HepG2 (cell line): ENCODE results near the gene KHK. TPM values are rescaled to one million over a fixed set of nuclear protein-coding genes. Genes with fewer than 3 reads are reported as not detected.

Experiments
- AHR ChIP-seq: IDR thresholded peaks from 2 replicates; pipeline ENCODE4 v1.6.1; 2018; ENCODE audit warnings: missing genetic modification reagents, missing compliant biosample characterization
- CBX2 ChIP-seq, 2 experiments: fragments of 200-600 bp in 1 of 2; sonication (generic); formaldehyde crosslinking in 1 of 2; IDR thresholded peaks; 2 replicates each; pipeline versions ENCODE4 v1.7.0 to v1.8.1; 2018 to 2022; ENCODE audit warnings: low read depth in 2 of 2, low read length in 1 of 2, mild to moderate bottlenecking in 1 of 2, missing genetic modification reagents in 1 of 2
- CSRNP2 ChIP-seq: sonication (generic); formaldehyde crosslinking; conservative IDR thresholded peaks from 2 replicates; pipeline ENCODE4 v1.8.0; 2022; ENCODE audit warnings: low read depth, missing genetic modification reagents
- CTCF ChIP-seq: sonication (generic); formaldehyde crosslinking; IDR thresholded peaks from 2 replicates; pipeline ENCODE4 v1.5.0; 2020; ENCODE audit warnings: mild to moderate bottlenecking, missing genetic modification reagents, moderate library complexity
- FOXC1 ChIP-seq: sonication (generic); formaldehyde crosslinking; IDR thresholded peaks from 2 replicates; pipeline ENCODE4 v1.8.0; 2022; ENCODE audit warnings: mild to moderate bottlenecking, missing genetic modification reagents, borderline replicate concordance
- GMEB2 ChIP-seq: IDR thresholded peaks from 2 replicates; pipeline ENCODE4 v1.6.1; 2016; ENCODE audit warnings: missing biosample characterization, missing genetic modification reagents, low read depth
- HOXA7 ChIP-seq: sonication (generic); formaldehyde crosslinking; IDR thresholded peaks from 2 replicates; pipeline ENCODE4 v1.8.1; 2022; ENCODE audit warnings: mild to moderate bottlenecking, missing genetic modification reagents, moderate library complexity
- MLXIP ChIP-seq: sonication (generic); formaldehyde crosslinking; IDR thresholded peaks from 2 replicates; pipeline ENCODE4 v1.9.0; 2021; ENCODE audit warnings: missing genetic modification reagents, borderline replicate concordance
- PPARG ChIP-seq: conservative IDR thresholded peaks from 2 replicates; pipeline ENCODE4 v1.6.1; 2016; ENCODE audit warnings: missing biosample characterization, missing genetic modification reagents
- TEAD3 ChIP-seq: optimal IDR thresholded peaks from 2 replicates; pipeline ENCODE3; 2016; ENCODE audit warnings: borderline replicate concordance
- THAP8 ChIP-seq: sonication (generic); formaldehyde crosslinking; IDR thresholded peaks from 2 replicates; pipeline ENCODE4 v1.5.1; 2020; ENCODE audit warnings: missing genetic modification reagents, mild to moderate bottlenecking, borderline replicate concordance
- ZNF17 ChIP-seq: sonication (generic); formaldehyde crosslinking; IDR thresholded peaks from 2 replicates; pipeline ENCODE4 v1.5.0; 2020; ENCODE audit warnings: mild to moderate bottlenecking, missing genetic modification reagents
- ZNF317 ChIP-seq: sonication (generic); formaldehyde crosslinking; IDR thresholded peaks from 2 replicates; pipeline ENCODE4 v1.5.0; 2020; ENCODE audit warnings: mild to moderate bottlenecking, missing genetic modification reagents
- ZNF589 ChIP-seq: sonication (generic); formaldehyde crosslinking; conservative IDR thresholded peaks from 2 replicates; pipeline ENCODE4 v1.8.0; 2022; ENCODE audit warnings: mild to moderate bottlenecking, moderate library complexity, missing genetic modification reagents
- ZNF605 ChIP-seq: sonication (generic); formaldehyde crosslinking; IDR thresholded peaks from 2 replicates; pipeline ENCODE4 v1.8.0; 2022; ENCODE audit warnings: mild to moderate bottlenecking, missing genetic modification reagents
- ZNF607 ChIP-seq: sonication (generic); formaldehyde crosslinking; IDR thresholded peaks from 2 replicates; pipeline ENCODE4 v1.5.1; 2020; ENCODE audit warnings: missing genetic modification reagents, mild to moderate bottlenecking, borderline replicate concordance
- ZNF652 ChIP-seq: IDR thresholded peaks from 2 replicates; pipeline ENCODE4 v1.6.1; 2016; ENCODE audit warnings: low read depth, borderline replicate concordance
- ZNF7 ChIP-seq: IDR thresholded peaks from 2 replicates; pipeline ENCODE4 v1.6.1; 2016; ENCODE audit warnings: missing biosample characterization, missing genetic modification reagents
- ZNF747 ChIP-seq: sonication (generic); formaldehyde crosslinking; IDR thresholded peaks from 2 replicates; pipeline ENCODE4 v1.8.1; 2023; ENCODE audit warnings: missing genetic modification reagents, mild to moderate bottlenecking, borderline replicate concordance
- ZNF772 ChIP-seq: sonication (generic); formaldehyde crosslinking; IDR thresholded peaks from 2 replicates; pipeline ENCODE4 v1.5.0; 2020; ENCODE audit warnings: mild to moderate bottlenecking, missing genetic modification reagents
- ZNF780A ChIP-seq: sonication (generic); formaldehyde crosslinking; IDR thresholded peaks from 2 replicates; pipeline ENCODE4 v1.8.0; 2022; ENCODE audit warnings: mild to moderate bottlenecking, missing genetic modification reagents, moderate library complexity
- polyA plus RNA-seq, 8 experiments: library from polyadenylated mRNA; depleted of rRNA in 3 of 8; stranded (reverse) in 7 of 8; unstranded in 1 of 8; fragments of >200 nt; fragmentation: Illumina TruSeq in 4 of 8; extraction: Trizol in 4 of 8; gene quantifications; 2 replicates each; pipeline versions ENCODE4 v1.2.1 to v1.2.3, GENCODE V29; 2011 to 2016; ENCODE audit warnings: low read depth in 4 of 8, missing spikeins in 1 of 8, mixed read lengths in 1 of 8; ENCODE audit not compliant: insufficient read depth in 1 of 8
- total RNA-seq, 5 experiments: library from RNA; depleted of rRNA; stranded (reverse); fragments of >200 nt; fragmentation: Illumina TruSeq; extraction: Trizol; gene quantifications; 2 replicates each; pipeline ENCODE4 v1.2.3, GENCODE V29; 2016; ENCODE audit warnings: low read depth in 1 of 5

Gene KHK
- total and polyA plus RNA-seq, 2 of the 13 experiments (the other 11 are each of a cell fraction or from before 2014, with no cell fraction given) = 40.9 to 99.2 TPM

GRCh38 chr2:27086090-27086723 is 365 bp upstream of the KHK start (continued):
- TF ChIP-seq ZNF772 (CRISPR knock-in tag) (no peak; the same call in 1 of the 2 replicates), CSRNP2 (no peak), TEAD3 (peak; percentile 66), ZNF589 (CRISPR knock-in tag) (peak; percentile 88), ZNF747 (CRISPR knock-in tag) (no peak), GMEB2 (CRISPR knock-in tag) (0 out of 2 replicates have a peak, but pooled peaks have one; percentile 30), CTCF (CRISPR knock-in tag) (peak; percentile 87), PPARG (CRISPR knock-in tag) (peak; percentile 75), ZNF317 (CRISPR knock-in tag) (no peak), HOXA7 (CRISPR knock-in tag) (no peak), THAP8 (CRISPR knock-in tag) (peak; percentile 97), ZNF17 (CRISPR knock-in tag) (no peak), MLXIP (CRISPR knock-in tag) (no peak; the same call in 1 of the 2 replicates), ZNF607 (CRISPR knock-in tag) (peak; percentile 99), ZNF605 (CRISPR knock-in tag) (no peak), AHR (no peak; the same call in 1 of the 2 replicates), FOXC1 (CRISPR knock-in tag) (no peak), ZNF652 (CRISPR knock-in tag) (no peak), ZNF780A (no peak; the same call in 1 of the 2 replicates), ZNF7 (CRISPR knock-in tag) (no peak), CBX2 (IDR thresholded peaks at IDR 0.05; ENCODE audit: low read depth, low read length) (no peak), CBX2 (CRISPR knock-in tag; IDR thresholded peaks at IDR 0.05; ENCODE audit: low read depth) (0 out of 2 replicates have a peak, but pooled peaks have one; percentile 13)
